ENCODE measurements around the gene TNFRSF1A.
A peak's percentile ranks its signal among the peaks of the same experiment; 100 is the strongest.

TNFRSF1A gene

GRCh38 chr12:6375269-6376078, 33.6 kb upstream of the TNFRSF1A start, which contains the start of gene SCNN1A:
Gene SCNN1A (minus strand): TSS chr12:6375563. CDS start chr12:6374783, 780 bp downstream.
- no peak for DNase-seq (ENCODE audit: low read depth, low spot score)
- H3K4me3 ChIP-seq (ENCODE audit: low read length), result no peak within 1 kb of the TSS

GRCh38 chr12:6374786-6375160, 32.9 kb upstream of the TNFRSF1A start:
- no peak for DNase-seq (ENCODE audit: low read depth, low spot score)

GRCh38 chr12:6374028-6374785, 32.3 kb upstream of the TNFRSF1A start:
- no peak overlapping the region for H3K4me3 ChIP-seq (ENCODE audit: low read length)
- DNase-seq (ENCODE audit: low read depth, low spot score), result no peak

More at GRCh38 chr12:6374786-6375160, 32.9 kb upstream of the TNFRSF1A start:
- no peak overlapping the region for H3K4me3 ChIP-seq (ENCODE audit: low read length)

GRCh38 chr12:6373022-6373787, 31.3 kb upstream of the TNFRSF1A start:
- DNase-seq (ENCODE audit: low read depth, low spot score), result no peak
- no peak overlapping the region for H3K4me3 ChIP-seq (ENCODE audit: low read length)

GRCh38 chr12:6372403-6373003, 30.6 kb upstream of the TNFRSF1A start:
- peak; percentile 62 for DNase-seq (ENCODE audit: low read depth, low spot score)
- H3K4me3 ChIP-seq (ENCODE audit: low read length), result no peak overlapping the region

GRCh38 chr12:6370994-6371754, 29.3 kb upstream of the TNFRSF1A start:
- H3K4me3 ChIP-seq (ENCODE audit: low read length), result no peak overlapping the region
- no peak for DNase-seq (ENCODE audit: low read depth, low spot score)

- H3K4me3 ChIP-seq (ENCODE audit: low read length), result no peak overlapping the region
Measured at GRCh38 chr12:6370576-6370935, 28.7 kb upstream of the TNFRSF1A start.

GRCh38 chr12:6369916-6370575, 28.2 kb upstream of the TNFRSF1A start:
- DNase-seq (ENCODE audit: low read depth, low spot score), result no peak
- no peak overlapping the region for H3K4me3 ChIP-seq (ENCODE audit: low read length)

More at GRCh38 chr12:6370576-6370935, 28.7 kb upstream of the TNFRSF1A start:
- no peak for DNase-seq (ENCODE audit: low read depth, low spot score)

- H3K4me3 ChIP-seq (ENCODE audit: low read length), result no peak overlapping the region
- no peak for DNase-seq (ENCODE audit: low read depth, low spot score)
Measured at GRCh38 chr12:6368906-6369525, 27.1 kb upstream of the TNFRSF1A start.

GRCh38 chr12:6367969-6368892, 26.4 kb upstream of the TNFRSF1A start:
- DNase-seq (ENCODE audit: low read depth, low spot score), result no peak
- H3K4me3 ChIP-seq (ENCODE audit: low read length), result no peak overlapping the region

- peak; percentile 62 for DNase-seq (ENCODE audit: low read depth, low spot score)
- H3K4me3 ChIP-seq (ENCODE audit: low read length), result no peak overlapping the region
Measured at GRCh38 chr12:6367065-6367968, 25.4 kb upstream of the TNFRSF1A start.

GRCh38 chr12:6364044-6364374, 22.1 kb upstream of the TNFRSF1A start:
- no peak overlapping the region for H3K4me3 ChIP-seq (ENCODE audit: low read length)
- no peak for DNase-seq (ENCODE audit: low read depth, low spot score)

- no peak for DNase-seq (ENCODE audit: low read depth, low spot score)
- no peak overlapping the region for H3K4me3 ChIP-seq (ENCODE audit: low read length)
Measured at GRCh38 chr12:6363330-6364043, 21.6 kb upstream of the TNFRSF1A start.

- no peak for DNase-seq (ENCODE audit: low read depth, low spot score)
- no peak overlapping the region for H3K4me3 ChIP-seq (ENCODE audit: low read length)
Measured at GRCh38 chr12:6363010-6363329, 21.1 kb upstream of the TNFRSF1A start.

- DNase-seq (ENCODE audit: low read depth, low spot score), result no peak
- no peak overlapping the region for H3K4me3 ChIP-seq (ENCODE audit: low read length)
Measured at GRCh38 chr12:6362403-6362802, 20.5 kb upstream of the TNFRSF1A start.
